H1 (cell line): ENCODE results near the gene PRDM10. TPM values are rescaled to one million over a fixed set of nuclear protein-coding genes. Genes with fewer than 3 reads are reported as not detected.

Experiments used
- CHD7 ChIP-seq: fragments of 300-600 bp; sonication (generic); IDR thresholded peaks from 2 replicates; pipeline ENCODE4 v1.7.1; 2012; ENCODE audit warnings: low read length, moderate library complexity, mild to moderate bottlenecking, inconsistent platforms; ENCODE audit not compliant: insufficient replicate concordance
- CREB1 ChIP-seq: IDR thresholded peaks from 2 replicates; pipeline ENCODE4 v1.6.1; 2012; ENCODE audit warnings: inconsistent platforms
- CTBP2 ChIP-seq: IDR thresholded peaks from 2 replicates; pipeline ENCODE4 v1.7.0; 2011; ENCODE audit warnings: borderline replicate concordance, mild to moderate bottlenecking, moderate library complexity, mixed read lengths, low read length; ENCODE audit not compliant: insufficient read depth, insufficient read length
- CTCF ChIP-seq, 3 experiments: IDR thresholded peaks; 1 replicate in 2 of 3; 2 replicates in 1 of 3; pipeline versions ENCODE4 v1.5.1 to v1.6.1; 2011; ENCODE audit warnings: low read length in 3 of 3, mild to moderate bottlenecking in 3 of 3, inconsistent platforms in 2 of 3, low read depth in 1 of 3, moderate library complexity in 1 of 3; ENCODE audit not compliant: insufficient read depth in 1 of 3; ENCODE audit errors: control extremely low read depth in 1 of 3
- KDM4A ChIP-seq: IDR thresholded peaks from one replicate; pipeline ENCODE4 v1.7.1; 2012; ENCODE audit warnings: low read depth, mild to moderate bottlenecking, moderate library complexity, low read length, inconsistent platforms; ENCODE audit not compliant: severe bottlenecking
- NANOG ChIP-seq: IDR thresholded peaks from 2 replicates; pipeline ENCODE4 v1.6.1; 2011; ENCODE audit warnings: low read length, low read depth, mild to moderate bottlenecking, inconsistent platforms; ENCODE audit not compliant: insufficient read depth, poor library complexity, severe bottlenecking
- PHF8 ChIP-seq: fragments of 200-600 bp; sonication (generic); conservative IDR thresholded peaks from 2 replicates; pipeline ENCODE4 v1.7.1; 2012; ENCODE audit warnings: low read depth, mild to moderate bottlenecking, inconsistent platforms, low read length, moderate library complexity
- SAP30 ChIP-seq: fragments of 300-600 bp; sonication (generic); IDR thresholded peaks from 2 replicates; pipeline ENCODE4 v1.7.1; 2012; ENCODE audit warnings: low read length, moderate library complexity, mild to moderate bottlenecking, inconsistent platforms; ENCODE audit not compliant: insufficient read depth, insufficient replicate concordance
- polyA plus RNA-seq, 7 experiments: library from polyadenylated mRNA; depleted of rRNA in 3 of 7; stranded (reverse) in 5 of 7; unstranded in 2 of 7; fragments of >200 nt in 5 of 7; fragments of 200-250 nt in 2 of 7; gene quantifications; 1 replicate in 5 of 7; 2 replicates in 1 of 7; 4 replicates in 1 of 7; pipeline versions ENCODE4 v1.2.1 to v1.2.3, GENCODE V29; 2011 to 2013; ENCODE audit warnings: missing spikeins in 2 of 7, mixed read lengths in 2 of 7
- total RNA-seq: library from RNA; stranded (reverse); fragmentation: NEBNext Ultra II Directional; extraction: Animal tissue kit (Norgen Biotek cat#: 25700); gene quantifications from 2 replicates; pipeline ENCODE4 v1.2.1, GENCODE V29; 2021

Gene PRDM10
- total and polyA plus RNA-seq, 2 of the 8 experiments (the other 6 are each of a cell fraction or from before 2014, with no cell fraction given): 15.5 to 19.2 TPM

GRCh38 chr11:129871914-129872313, 130.7 kb downstream of the PRDM10 start (continued):
- TF ChIP-seq CHD7: no peak
- no peak for TF ChIP-seq NANOG
- TF ChIP-seq CTCF (IDR thresholded peaks at IDR 0.05; ENCODE audit: control extremely low read depth in 1 of 3, insufficient read depth in 1 of 3, low read depth in 1 of 3, low read length in 3 of 3): no peak
- TF ChIP-seq PHF8: no peak
- TF ChIP-seq CREB1: no peak
- TF ChIP-seq SAP30: no peak
- TF ChIP-seq CTBP2: no peak
- TF ChIP-seq KDM4A: no peak
